GM19372 (cell line): ENCODE measurements around the gene EGFR.

Experiments
- ATAC-seq: cut with Tn5 transposase; IDR thresholded peaks from one replicate; pipeline ENCODE4 v1.9.1; 2021; ENCODE audit warnings: mild to moderate bottlenecking, low read depth, moderate library complexity; ENCODE audit not compliant: unreplicated experiment

The EGFR gene

DNA sequence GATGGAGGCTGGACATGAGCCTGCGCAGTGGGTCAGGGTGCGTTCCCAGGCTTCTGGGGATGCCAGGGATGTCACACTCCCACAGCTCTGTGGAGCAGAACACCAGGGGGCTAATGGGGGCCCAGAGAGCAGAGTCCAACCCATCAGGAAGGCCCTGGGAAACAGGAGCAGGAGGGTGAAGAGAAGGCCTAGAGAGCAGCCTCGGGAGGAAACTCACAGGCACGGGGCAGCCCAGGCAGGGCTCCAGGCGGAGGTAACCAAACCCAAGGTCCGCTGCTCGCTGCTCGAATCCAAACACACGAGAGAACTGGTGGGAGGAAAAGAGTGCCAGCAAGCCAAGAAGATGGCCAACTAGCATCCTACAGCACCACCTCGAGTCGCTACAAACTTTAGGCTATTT lies 215.6 kb downstream of the EGFR start:
- no peak for ATAC-seq

DNA sequence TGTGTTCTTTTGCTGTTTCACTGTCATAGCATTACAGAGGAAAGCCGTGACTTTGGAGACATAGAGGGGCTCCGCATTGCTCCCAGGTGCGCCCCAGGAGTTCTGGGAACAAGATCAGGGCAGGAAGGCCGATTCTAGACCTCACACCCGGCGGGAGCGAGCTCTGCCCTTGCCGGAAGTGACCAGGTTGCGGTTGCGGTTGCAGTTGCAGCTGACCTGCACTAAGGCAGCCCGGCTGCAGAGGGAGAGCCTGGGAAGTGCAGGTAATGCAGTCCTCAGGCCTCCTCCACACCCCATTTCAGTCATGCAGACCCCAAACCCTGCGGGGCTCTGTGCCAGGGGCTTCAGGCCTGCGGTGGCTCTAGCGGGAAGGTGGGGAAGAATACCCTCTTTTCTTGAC lies 216.3 kb downstream of the EGFR start:
- ATAC-seq: no peak

DNA sequence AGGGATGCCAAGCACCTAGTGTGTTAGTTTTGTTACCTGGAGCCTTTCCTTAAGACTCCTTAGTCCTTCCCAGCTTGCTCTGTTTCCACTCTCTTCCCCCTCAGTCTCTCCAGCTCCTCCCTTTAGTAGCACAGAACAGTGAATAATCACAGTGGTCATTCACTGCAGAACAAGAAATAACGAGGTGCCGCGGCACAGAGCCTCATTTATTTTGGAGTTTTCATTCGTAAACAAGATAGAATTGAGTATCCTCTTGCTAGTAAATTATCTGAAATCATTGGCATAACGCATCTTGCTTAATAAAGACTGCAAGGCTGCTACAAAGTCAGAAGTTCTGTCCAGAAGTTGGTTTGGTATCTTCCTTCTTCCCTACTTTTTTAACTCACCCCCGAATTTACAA lies 217.0 kb downstream of the EGFR start:
- ATAC-seq: no peak

DNA sequence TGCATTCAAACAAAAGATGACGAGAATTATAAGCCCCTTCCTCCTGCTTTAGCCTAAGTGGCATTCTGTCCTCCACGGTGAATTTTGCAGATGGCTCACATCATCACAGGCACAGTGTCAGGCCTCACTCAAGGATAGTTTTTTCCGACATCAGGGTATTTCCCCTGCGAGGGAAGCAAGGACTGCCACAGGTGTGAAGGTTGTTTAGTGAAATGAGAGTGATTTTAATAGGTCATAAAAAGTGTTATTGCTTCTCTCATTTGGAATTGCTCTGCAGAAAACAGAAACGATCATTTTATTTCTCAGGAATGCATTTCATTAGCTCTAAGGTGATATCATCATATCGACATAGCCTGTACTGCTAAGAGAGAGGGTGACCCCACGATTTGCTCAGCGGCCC lies 217.7 kb downstream of the EGFR start:
- ATAC-seq: no peak

DNA sequence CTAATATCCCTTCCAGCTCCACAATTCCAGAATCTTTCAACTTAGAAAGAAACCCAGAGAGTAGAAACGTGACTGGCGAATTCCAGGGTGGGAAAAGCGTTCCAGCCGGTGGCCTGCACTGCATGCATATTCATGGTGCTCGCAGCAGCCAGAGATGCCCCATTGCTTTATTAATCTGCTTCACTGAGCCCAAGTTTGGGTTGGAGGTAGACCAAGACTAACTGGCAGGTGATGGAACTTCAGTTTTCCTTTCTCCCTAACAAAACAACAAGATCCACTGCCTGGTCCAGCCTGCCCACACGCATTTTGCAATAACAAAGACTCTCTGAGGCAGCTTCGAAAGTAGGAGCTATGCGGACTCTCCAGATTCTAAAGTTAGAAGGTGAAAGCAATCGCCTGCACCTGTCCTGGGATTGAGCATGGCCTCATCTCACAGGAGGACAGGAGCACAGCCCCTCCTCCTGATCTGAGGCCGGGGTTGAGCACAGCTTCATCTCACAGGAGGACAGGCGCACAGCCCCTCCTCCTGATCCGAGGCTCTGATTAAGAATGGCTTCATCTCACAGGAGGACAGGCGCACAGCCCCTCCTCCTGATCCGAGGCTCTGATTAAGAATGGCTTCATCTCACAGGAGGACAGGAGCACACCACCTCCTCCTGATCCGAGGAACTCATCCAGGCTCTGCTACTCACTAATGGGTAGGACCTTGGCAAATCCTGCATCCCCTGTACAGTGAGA lies 218.5 kb downstream of the EGFR start:
- ATAC-seq: no peak

DNA sequence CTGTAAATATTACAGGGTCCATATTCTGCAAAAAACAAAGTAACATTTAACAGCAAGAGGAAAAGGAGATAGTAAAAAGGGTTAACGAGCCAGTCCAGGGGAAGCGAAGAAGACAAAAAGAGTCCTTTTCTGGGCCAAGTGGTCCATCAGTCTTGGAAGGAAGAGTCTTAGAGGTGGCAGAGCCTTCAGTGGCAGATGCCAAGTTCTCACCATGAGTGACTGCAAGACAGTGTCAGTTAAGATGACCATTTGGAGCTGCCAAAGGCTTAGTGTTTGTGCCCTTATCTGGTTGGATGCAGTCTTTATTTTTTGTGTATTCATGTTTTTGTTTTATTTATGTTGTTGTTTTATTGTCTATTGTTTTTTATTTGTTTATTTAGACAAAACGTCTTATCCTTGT lies 220.6 kb downstream of the EGFR start:
- ATAC-seq: no peak

DNA sequence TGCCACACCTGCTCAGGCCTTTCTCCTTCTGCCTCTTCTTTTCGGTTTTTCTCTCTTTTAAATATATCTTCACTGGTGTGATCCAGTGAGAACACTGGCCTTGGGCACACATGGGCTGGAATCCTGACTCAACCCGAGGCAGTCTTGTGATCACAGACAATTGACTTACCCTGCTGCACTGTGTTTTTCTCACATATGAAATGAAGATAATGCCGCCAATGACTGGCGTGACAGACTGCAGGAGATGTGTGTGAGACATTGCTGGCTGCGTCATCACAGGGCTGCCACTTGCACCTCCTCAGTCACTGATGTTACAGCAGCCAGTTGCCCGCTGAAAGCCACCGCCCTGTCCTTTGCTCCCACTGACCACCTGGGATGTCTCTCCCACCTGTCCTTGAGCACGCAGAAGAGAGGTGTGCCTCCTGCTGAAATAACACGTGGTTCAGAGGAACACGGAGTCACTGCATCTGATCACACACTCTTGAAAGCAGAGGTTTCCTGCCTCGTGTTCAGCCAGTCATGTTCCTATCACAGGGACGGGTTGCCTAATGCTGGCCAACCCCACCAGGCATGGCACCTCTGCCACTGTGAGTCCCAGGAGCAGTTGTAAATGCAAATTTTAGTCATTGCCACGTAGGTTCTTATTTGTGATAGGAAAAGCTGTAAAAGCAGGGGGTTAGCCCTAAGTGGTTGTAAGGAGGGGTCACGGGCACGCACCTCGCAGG lies 221.8 kb downstream of the EGFR start:
- ATAC-seq: no peak

DNA sequence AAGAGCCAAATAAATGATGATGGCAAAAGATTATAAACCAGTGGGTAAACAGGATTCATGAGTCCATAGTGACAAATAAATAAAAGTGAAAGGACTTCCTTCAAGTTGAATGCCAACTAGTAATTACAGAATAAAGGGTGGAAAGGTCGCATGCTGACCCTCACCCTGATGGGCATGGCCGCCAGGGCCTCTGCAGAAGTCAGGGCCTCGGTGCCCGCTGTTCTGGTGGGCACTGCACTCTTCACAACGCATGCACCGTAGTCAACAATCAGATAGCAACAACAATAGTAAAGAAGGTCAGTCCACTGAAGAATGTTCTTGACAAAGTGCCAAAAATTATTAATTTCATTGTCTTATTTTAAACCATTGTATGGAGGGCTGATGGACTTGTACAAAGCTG lies 223.1 kb downstream of the EGFR start:
- no peak for ATAC-seq

DNA sequence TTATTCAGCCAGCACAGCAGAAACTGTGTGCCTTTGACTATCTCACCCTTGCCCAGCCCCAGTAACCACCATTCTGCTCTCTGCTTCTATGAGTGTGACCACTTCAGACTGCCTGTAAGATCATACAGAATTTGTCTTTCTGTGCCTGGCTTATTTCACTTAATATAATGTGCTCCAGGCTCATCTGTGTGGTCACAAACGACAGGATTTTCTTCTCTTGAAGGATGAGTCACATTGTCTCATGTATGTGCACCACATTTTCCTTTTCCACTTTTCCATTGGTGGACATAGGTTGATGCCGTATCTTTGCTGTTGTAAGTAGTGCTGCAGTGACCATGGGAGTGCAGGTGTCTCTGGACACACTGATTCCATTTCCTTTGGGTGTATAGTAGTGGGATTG lies 223.8 kb downstream of the EGFR start:
- no peak for ATAC-seq

DNA sequence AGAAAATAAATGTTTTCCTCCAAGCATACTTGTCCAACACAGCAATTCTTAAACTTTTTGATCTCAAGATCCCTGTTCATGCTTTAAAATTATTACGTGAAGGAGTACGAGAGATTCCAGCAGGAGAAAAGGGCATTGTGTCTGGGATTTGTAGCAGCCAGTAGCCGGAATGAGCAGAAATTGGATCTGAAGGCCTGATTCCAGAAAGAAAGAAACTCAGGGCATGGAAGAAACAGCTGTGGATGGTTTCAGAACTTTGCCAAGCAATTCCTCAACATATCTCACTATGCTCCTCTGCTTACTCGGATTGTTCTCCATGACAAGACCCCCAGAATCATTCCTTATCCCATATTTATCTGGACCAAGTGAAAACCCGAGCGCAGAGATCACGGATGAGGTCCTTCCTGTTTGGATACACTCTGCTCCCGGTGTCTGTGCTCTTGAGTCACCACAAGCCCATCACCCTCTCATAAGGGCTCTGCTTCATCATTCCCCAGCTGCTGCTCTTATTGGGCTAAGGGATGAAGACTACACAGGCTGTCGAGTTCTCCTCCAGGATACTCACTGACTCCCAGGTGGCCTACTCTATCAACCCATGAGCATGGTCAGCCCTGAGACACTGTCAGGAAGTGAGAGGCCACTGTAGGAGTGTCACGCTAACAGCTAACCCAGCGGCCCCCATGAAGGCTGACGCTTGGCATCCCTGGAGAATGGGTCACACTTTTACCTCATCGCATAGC lies 225.4 kb downstream of the EGFR start:
- ATAC-seq: no peak

DNA sequence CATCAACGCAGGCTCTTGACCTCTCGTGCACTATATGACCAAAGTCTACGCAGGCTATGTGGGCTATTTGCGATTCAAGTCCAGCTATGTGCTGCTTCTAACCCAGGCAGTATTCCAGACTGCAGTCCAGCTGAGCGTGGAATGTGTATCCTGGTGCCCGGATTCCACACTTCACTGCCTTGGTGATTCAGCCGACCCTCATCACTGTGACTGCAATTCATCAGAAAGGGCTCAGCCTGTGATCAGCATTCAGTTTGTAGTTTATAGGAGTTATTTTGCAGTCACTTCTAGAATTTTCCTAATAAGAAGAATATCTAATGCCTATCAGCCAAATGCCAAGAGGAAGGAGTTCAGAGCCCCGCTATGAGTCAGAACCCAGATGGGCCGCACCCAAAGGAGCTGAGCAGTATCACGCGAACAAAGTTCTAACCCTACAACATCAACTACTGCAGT lies 226.5 kb downstream of the EGFR start:
- no peak for ATAC-seq

DNA sequence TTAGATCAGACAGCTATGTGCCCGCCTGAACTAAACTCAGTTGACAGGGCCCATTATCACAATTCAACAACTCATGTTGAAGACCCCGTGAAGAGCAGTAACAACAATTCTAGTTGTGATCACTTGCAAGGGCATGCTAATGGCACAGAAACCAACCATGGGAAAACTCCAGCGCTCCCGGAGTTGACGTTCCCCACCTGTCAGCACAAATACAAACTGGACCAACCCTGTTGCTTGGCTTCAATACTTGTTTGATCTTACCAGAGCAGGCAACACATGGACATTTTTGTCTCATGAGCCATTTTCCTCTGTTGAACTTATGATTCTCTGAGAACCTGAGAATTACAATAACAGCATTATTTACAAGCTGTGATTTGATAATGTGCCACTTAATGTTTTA lies 227.4 kb downstream of the EGFR start:
- ATAC-seq: no peak

DNA sequence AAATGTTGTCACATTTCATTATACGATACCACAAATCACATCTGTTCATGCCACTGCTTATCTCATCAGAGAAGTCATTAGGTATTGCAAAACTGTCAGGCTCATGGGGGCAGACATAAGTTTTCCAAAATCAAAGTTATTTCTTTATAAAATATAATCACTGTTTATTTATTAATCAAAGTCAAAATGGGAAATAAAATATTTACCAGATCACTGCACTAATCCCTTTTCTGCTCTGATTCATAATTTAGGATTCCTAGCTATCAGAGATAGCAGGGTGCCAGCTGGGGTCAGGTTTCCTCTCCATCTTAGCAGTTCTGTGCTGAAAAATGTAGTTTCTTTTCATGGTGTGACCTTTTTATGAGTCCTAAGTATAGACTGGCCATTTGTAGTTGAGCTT lies 228.6 kb downstream of the EGFR start:
- ATAC-seq: no peak

DNA sequence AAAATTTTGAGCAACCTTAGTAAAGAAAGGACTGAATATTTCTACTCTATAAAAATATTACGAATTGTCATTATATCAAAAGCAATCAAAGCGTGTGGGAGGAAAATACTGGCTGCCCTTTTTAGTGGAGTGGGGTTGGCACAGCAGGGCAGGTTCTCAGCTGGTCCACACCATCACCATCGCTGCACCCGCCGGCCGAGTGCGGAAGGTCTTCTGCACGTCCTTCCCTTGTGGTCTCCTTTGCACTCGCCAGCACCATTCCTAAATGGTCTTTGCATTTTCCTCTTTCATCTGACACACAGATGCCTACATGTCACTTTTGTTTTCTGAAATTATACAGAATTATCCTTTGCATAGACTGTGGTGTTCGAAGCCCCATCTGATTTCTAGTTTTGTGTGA lies 229.7 kb downstream of the EGFR start:
- ATAC-seq: no peak

DNA sequence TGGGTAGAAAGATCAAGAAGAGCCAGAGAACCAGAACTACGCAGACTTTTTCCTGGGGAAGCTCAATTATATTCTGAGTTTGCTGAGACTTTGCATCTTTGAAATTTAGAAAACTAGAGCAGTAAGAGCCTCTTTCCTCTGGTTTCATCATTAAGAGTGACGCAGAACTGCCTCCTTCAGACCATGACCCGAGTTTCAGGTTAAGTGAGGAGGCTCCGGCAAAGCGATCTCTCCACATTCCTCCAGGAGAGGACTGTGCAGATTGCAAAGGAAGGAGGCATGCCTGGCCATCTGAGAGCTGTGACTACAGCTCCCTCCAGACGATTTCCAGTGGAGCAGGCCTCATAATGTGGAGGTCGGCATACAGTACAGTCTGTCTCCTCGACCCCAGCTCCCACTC lies 230.5 kb downstream of the EGFR start:
- no peak for ATAC-seq

DNA sequence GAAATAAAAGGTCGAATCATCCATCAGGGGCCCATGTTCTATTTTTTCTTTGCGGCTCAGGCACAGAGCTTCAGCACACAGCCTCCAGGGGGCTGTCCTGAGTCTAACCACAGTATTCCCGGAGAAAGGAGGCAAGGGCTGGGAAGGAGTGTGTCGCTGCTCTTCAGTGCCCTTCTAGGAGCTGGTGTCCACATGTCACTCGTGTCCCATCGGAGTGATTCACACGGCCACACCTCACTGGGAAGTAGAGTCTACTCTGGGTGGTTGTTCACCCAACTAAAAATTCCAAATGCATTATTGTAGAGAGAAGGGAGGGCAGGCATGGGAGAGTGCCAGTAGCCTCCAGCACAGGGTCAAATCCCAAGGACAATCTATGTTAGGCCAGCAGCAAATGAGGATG lies 231.5 kb downstream of the EGFR start:
- no peak for ATAC-seq

DNA sequence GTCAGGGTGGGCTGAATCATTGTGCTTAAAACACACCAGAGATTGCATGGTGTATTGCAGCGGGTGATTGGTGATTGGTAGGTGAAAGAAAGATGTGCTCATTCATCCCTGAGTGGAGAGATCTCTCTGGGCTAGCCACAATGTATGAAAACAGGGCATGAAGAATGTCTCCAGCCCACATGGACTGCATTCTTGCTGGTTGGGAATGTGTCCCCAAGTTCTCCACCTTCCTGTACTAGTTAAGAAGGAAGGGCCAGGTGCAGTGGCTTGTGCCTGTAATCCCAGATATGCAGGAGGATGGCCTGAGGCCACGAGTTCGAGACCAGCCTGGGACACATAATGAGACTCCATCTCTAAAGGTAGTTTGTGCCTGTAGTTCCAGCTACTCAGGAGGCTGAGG lies 232.5 kb downstream of the EGFR start:
- ATAC-seq: no peak

DNA sequence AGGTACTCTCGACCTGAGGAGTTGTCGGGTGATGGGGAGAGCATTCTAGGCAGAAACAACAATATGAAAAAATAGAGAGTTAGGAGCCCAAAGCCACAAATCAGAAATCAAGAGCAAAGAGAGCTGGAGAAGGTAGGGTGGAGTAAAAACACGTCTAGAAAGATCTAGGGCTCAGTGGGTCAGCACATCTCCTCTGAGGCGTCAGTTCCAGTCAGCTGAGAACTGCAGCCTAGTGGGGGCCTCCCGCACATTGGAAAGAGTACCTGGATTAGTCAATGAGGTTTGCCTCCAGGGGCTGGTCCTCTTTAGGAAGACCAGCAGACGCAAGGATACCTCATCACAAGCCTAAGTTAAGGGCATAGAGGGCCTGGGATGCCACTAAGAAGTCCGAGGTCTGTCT lies 233.1 kb downstream of the EGFR start:
- ATAC-seq: no peak

DNA sequence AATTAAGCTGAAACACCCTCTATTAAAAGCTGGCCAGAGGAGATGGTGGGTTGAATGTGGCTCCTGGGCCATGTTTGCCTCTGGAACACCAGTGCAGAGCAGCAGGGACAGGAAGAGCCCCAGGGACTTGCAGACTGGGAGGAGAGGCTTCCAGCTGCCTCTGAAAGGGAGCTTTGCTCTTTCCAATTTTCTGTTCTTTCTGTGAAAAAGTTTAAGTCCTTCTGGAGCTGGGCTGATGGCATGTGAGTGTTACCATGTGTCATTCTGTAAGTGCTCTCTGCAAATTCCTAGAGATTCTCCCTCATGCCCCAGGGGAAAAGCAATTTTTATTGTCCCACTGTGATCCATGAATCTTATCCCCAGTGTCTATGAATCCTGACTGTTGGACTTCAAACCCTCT lies 233.6 kb downstream of the EGFR start:
- ATAC-seq: no peak

DNA sequence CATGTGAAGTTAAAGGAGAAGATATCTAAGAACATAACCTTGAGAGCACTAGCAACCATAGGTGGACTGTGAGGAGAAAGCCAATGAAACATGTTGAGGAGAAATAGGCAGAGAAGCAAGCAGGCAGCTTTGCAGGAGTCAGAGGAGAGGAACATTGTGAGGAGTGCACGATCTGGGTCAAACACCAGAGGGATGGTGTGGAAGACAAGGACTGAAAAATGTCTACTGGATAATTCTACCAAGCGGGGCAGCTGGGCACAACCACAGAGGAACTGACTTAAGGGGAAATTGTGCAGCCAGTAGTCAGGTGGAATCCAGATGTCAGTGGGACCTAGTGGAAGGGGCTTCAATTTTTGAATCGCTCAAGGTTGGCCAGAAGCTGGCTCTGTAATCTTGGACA lies 234.4 kb downstream of the EGFR start:
- ATAC-seq: no peak

DNA sequence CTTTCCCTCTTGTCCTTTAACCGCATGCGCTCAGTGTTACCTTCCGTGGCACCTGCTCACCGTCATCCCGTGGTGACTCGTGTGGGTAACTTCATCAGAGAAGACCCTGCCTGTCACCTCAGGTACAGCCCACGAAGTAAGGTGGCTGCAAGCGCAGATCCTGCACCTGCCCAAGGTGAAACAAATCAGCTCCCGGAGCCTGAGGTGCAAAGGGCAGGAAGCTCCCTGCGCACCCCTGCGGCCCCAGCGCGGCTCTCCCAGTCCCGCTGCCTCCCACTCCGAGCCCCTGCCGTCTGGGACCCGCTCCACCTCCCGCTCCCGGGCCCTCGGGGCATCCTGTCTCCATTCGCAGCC lies 235.4 kb downstream of the EGFR start:
- ATAC-seq: no peak
